Esophagus squamous epithelium (tissue), 4 donors: ENCODE data around the gene PI3.

Source experiments
- POLR2A ChIP-seq, 4 donors: fragments of 450-650 bp; IDR thresholded peaks; one replicate each; pipeline ENCODE4 v1.6.1; 2017; ENCODE audit warnings: antibody characterized with exemption in 4 of 4, mild to moderate bottlenecking in 4 of 4, moderate library complexity in 3 of 4
- TF ChIP-seq, protein P1 (sequence below), 6 experiments: fragments of 450-650 bp in 4 of 6; fragments of 200-600 bp in 2 of 6; sonication (generic) in 2 of 6; IDR thresholded peaks; one replicate each; pipeline ENCODE4 v1.5.1; 2016 to 2019; ENCODE audit warnings: antibody characterized with exemption in 6 of 6, mild to moderate bottlenecking in 4 of 6, moderate library complexity in 4 of 6

DNA sequence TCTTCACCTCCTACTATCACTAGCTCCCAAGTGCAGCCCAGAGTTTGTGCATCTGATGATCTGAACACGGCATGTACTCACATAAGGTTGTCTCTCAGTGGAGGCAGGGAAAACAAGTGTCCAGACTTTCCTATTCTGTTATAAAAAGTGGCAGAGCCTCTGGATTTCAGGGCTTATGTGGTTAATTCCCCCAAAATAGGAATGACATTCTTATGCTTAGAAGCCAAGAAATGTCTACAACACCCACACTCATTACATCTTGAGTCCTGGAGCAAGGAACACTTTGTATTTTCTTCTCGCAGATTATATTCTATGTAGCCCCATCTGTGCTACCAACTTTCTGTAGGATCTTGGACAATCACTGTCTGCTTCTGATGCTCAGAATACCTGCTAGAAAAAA is 18.6 kb downstream of the PI3 start:
- TF ChIP-seq, protein P1, sequence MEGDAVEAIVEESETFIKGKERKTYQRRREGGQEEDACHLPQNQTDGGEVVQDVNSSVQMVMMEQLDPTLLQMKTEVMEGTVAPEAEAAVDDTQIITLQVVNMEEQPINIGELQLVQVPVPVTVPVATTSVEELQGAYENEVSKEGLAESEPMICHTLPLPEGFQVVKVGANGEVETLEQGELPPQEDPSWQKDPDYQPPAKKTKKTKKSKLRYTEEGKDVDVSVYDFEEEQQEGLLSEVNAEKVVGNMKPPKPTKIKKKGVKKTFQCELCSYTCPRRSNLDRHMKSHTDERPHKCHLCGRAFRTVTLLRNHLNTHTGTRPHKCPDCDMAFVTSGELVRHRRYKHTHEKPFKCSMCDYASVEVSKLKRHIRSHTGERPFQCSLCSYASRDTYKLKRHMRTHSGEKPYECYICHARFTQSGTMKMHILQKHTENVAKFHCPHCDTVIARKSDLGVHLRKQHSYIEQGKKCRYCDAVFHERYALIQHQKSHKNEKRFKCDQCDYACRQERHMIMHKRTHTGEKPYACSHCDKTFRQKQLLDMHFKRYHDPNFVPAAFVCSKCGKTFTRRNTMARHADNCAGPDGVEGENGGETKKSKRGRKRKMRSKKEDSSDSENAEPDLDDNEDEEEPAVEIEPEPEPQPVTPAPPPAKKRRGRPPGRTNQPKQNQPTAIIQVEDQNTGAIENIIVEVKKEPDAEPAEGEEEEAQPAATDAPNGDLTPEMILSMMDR (IDR thresholded peaks at IDR 0.05), result no peak
- no peak for TF ChIP-seq POLR2A (IDR thresholded peaks at IDR 0.05)
